VCaP (cell line): ENCODE measurements around the gene PIGU.

ENCODE experiments used
- H3K27ac ChIP-seq: fragments of 450-650 bp; 2 replicates; pipeline ENCODE4 v1.5.1; 2017
- TF ChIP-seq, protein P1 (sequence below): fragments of 450-650 bp; conservative IDR thresholded peaks from 2 replicates; pipeline ENCODE4 v1.5.1; 2017; ENCODE audit warnings: mild to moderate bottlenecking, moderate library complexity

PIGU gene

DNA sequence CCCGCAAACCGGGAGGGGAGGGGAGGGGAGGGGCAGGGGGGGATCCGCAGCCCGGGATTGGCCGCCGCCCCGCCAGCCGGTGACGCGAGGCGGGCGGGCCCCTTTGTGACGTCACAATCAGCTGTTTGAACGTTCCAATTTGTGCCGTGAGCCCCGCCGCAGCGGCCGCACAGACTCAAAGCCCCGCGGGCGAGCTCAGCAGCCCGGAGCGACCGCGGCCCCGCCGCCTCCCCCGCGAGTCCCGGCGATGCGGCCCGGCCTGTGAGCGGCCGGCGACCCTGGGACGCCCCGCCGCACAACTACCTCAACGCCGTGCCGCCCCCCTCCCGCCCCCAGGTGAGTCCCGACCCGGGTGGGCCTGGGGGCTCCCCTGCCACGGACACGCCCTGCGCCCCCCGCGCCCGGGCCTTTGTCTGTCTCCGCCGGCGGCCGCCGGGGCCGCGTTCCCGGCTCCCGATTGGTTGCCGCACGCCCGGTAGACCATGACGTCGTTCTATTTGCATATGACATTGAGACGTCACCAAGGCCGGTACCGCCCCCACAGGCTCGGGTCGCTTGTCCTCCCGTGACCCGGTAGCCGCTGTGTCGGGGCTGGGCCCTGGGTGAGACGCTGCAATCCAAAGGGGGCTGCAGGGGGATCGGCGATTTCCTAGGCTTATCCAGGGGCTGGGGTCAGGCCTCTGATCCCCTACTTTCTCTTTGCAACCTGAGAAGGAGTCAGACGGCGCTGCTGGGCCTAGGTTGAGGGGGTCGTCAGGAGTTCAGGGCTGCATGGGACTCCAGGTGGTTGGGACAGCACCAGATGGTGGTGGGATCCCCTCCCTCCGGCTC is 27.5 kb upstream of the PIGU start, which contains the start of gene TP53INP2:
TSS of gene TP53INP2 (plus strand) at position 168 of the 831 bp plus-strand sequence. CDS start 4,396 bp downstream, outside the sequence.
- peak within 1 kb of the TSS; percentile 87 for H3K27ac ChIP-seq
- TF ChIP-seq, protein P1, sequence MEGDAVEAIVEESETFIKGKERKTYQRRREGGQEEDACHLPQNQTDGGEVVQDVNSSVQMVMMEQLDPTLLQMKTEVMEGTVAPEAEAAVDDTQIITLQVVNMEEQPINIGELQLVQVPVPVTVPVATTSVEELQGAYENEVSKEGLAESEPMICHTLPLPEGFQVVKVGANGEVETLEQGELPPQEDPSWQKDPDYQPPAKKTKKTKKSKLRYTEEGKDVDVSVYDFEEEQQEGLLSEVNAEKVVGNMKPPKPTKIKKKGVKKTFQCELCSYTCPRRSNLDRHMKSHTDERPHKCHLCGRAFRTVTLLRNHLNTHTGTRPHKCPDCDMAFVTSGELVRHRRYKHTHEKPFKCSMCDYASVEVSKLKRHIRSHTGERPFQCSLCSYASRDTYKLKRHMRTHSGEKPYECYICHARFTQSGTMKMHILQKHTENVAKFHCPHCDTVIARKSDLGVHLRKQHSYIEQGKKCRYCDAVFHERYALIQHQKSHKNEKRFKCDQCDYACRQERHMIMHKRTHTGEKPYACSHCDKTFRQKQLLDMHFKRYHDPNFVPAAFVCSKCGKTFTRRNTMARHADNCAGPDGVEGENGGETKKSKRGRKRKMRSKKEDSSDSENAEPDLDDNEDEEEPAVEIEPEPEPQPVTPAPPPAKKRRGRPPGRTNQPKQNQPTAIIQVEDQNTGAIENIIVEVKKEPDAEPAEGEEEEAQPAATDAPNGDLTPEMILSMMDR: no peak

DNA sequence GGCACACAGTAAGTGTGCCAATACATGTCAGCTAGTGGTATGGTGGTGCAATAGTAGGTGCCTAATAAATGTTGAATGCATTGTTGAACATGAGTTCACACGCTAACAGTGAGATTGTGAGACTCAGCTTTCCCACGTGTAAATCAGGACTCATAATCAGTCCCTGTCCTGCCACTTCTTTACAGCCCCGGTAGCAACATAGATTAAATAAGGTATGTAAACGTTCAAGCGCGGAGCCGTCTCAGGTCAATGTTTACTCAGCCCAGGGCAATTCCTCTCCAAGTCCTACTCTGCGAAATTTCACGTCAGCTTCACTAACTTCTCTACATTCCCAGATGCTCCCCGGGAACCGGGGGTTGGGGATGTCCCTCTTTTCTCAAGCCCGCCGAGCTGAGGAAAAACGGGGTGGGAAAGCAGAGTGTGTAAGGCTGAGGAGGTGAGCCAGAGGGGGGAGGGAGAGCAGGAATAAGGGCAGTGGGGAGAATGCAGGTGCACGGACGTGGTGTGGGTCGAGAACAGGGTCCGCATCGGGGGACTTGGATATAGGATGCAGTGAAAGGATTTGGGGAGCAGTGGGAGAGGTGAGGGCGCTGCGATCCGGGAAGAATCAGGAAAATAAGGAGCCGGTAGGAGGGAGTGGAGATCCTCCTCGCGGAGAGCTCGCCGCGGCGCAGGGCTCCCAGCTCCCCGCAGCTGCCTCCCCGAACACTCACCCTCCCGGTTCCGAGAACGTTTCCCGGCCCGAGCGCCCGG is 26.7 kb upstream of the PIGU start:
- TF ChIP-seq, protein P1: no peak
- H3K27ac ChIP-seq: peak overlapping the region; percentile 87

DNA sequence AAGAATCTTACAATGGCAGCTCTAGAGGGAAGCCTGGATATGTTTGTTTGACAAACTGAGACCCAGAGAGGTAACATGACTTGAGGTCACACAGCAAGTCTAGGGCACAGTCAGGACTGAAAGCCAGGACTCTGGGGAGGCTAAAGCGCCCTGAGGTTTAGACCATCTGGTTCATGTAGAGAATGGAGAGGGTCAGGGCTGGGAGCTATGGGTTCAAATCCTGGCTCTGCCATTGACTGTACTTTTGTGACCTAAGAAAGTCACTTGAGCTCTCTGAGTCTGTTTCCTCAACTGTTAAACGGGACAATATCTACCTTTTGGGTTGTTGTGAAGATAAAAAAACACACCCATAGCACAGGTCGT is 26.1 kb upstream of the PIGU start:
- H3K27ac ChIP-seq: peak overlapping the region; percentile 87
- TF ChIP-seq, protein P1: no peak

DNA sequence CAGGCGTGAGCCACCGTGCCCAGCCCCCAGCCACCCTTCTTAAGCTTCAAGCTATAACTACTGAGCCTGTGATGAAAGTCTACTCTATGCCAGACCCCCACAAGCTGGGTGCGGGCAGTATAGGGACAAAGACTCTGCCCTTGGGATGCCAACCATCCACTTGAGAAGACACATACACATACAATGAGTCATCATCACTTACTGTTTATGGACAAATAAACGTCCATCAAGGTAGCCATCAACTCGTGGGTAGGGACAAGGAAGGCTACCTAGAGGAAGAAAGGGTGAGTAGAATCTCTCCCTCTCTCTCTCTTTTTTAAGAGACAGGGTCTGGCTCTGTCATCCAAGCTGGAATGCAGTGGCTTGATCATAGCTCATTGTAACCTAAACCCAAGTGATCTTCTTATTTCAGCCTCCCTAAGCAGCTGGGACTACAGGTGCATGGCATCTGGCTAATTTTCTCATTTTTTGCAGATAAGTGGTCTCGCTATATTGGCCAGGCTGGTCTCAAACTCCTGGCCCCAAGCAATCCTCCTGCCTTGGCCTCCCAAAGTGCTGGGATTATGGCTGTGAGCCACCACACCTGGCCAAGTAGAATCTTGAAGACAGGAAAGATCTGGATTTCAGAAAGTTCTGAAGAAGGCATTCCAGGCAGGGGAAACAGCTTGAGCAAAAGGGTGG is 24.7 kb upstream of the PIGU start:
- H3K27ac ChIP-seq: no peak overlapping the region
- TF ChIP-seq, protein P1: no peak

DNA sequence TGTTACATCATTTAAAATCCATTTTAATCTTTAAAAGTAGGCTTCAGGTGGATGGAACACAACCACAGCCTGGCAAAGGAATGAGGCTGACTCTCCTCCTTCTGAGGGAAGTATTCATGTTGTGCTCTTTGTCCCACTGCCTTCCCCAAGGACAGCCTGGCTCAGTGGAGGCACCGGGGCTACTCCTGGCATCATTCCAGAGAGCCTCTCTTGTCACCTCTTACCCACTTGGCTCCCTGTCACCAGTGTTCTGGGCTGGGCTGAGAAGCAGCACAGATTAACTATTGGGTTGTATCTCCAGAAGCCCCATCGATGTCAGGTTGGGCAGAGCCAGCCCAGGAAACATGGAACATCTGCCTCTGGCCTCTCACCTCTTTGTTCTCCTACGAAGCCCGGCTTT is 16.5 kb upstream of the PIGU start:
- no peak overlapping the region for H3K27ac ChIP-seq
- TF ChIP-seq, protein P1: no peak

DNA sequence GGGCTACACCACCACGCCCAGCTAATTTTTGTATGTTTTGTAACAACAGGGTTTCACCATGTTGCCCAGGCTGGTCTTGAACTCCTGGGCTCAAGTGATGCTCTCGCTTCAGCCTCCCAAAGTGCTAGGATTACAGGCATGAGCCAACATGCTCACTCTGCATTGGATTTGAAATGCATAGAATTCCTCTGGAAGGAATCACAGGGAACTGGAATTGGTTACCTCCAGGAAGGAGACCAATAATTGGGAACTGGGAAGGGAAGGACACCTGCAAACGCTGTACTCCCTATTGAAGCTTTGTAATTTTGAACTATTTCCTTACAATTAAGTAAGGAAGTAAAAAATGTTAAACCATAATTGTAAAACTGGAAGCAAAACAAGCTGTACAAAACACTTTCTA is 14.9 kb upstream of the PIGU start:
- H3K27ac ChIP-seq: no peak overlapping the region
- TF ChIP-seq, protein P1: no peak

DNA sequence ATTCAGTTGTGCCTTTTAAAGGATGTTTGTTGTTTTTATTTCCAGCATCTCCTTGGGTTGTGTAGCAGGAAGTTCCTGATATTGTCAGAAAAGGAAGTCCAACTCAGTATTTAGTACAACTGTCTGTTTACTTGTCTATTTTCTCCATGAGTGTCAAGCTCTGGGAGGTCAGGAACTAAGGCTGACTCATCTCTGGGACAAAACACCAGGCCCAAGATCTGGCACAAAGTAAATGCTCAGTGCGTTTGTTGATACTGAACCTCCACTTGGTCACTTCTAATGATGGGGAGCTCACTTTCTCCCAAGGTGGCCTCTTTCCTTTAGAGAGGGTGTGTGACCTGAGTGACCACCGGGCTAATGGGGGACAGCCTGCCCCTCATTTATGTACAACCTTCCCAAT is 12.6 kb upstream of the PIGU start:
- TF ChIP-seq, protein P1: no peak

More for the DNA sequence above, 12.6 kb upstream of the PIGU start:
- no peak overlapping the region for H3K27ac ChIP-seq
